ENCODE data around the gene C1orf105.

C1orf105 gene

GRCh38 chr1:172395576-172395975, 24.9 kb upstream of the C1orf105 start:
- no peak overlapping the region for H3K4me3 ChIP-seq (ENCODE audit: low read depth, low read length)

GRCh38 chr1:172397221-172397620, 23.3 kb upstream of the C1orf105 start:
- H3K4me3 ChIP-seq (ENCODE audit: low read depth, low read length) = no peak overlapping the region

GRCh38 chr1:172397633-172398032, 22.9 kb upstream of the C1orf105 start:
- H3K4me3 ChIP-seq (ENCODE audit: low read depth, low read length) = no peak overlapping the region

GRCh38 chr1:172398193-172398592, 22.3 kb upstream of the C1orf105 start:
- no peak overlapping the region for H3K4me3 ChIP-seq (ENCODE audit: low read depth, low read length)

GRCh38 chr1:172398970-172399755, 21.3 kb upstream of the C1orf105 start:
- H3K4me3 ChIP-seq (ENCODE audit: low read depth, low read length) = no peak overlapping the region

- no peak overlapping the region for H3K4me3 ChIP-seq (ENCODE audit: low read depth, low read length)
Observed at GRCh38 chr1:172399756-172400721, 20.4 kb upstream of the C1orf105 start.

- no peak overlapping the region for H3K4me3 ChIP-seq (ENCODE audit: low read depth, low read length)
Observed at GRCh38 chr1:172400722-172401105, 19.8 kb upstream of the C1orf105 start.

- no peak overlapping the region for H3K4me3 ChIP-seq (ENCODE audit: low read depth, low read length)
Observed at GRCh38 chr1:172401477-172401876, 19.0 kb upstream of the C1orf105 start.

- H3K4me3 ChIP-seq (ENCODE audit: low read depth, low read length) = no peak overlapping the region
Observed at GRCh38 chr1:172401892-172402291, 18.6 kb upstream of the C1orf105 start.

- H3K4me3 ChIP-seq (ENCODE audit: low read depth, low read length) = no peak overlapping the region
Observed at GRCh38 chr1:172402878-172403569, 17.5 kb upstream of the C1orf105 start.

GRCh38 chr1:172404121-172404520, 16.4 kb upstream of the C1orf105 start:
- no peak overlapping the region for H3K4me3 ChIP-seq (ENCODE audit: low read depth, low read length)

GRCh38 chr1:172405912-172406311, 14.6 kb upstream of the C1orf105 start:
- no peak overlapping the region for H3K4me3 ChIP-seq (ENCODE audit: low read depth, low read length)

- H3K4me3 ChIP-seq (ENCODE audit: low read depth, low read length) = no peak overlapping the region
Observed at GRCh38 chr1:172406968-172407367, 13.5 kb upstream of the C1orf105 start.

GRCh38 chr1:172408958-172409357, 11.5 kb upstream of the C1orf105 start:
- no peak overlapping the region for H3K4me3 ChIP-seq (ENCODE audit: low read depth, low read length)

- H3K4me3 ChIP-seq (ENCODE audit: low read depth, low read length) = no peak overlapping the region
Observed at GRCh38 chr1:172410027-172410426, 10.5 kb upstream of the C1orf105 start.

GRCh38 chr1:172411791-172412338, 8.6 kb upstream of the C1orf105 start:
- no peak overlapping the region for H3K4me3 ChIP-seq (ENCODE audit: low read depth, low read length)

- no peak overlapping the region for H3K4me3 ChIP-seq (ENCODE audit: low read depth, low read length)
Observed at GRCh38 chr1:172414331-172414730, 6.2 kb upstream of the C1orf105 start.

GRCh38 chr1:172416496-172417035, 3.9 kb upstream of the C1orf105 start:
- H3K4me3 ChIP-seq (ENCODE audit: low read depth, low read length) = no peak overlapping the region

- H3K4me3 ChIP-seq (ENCODE audit: low read depth, low read length) = no peak overlapping the region
Observed at GRCh38 chr1:172417557-172417956, 2.9 kb upstream of the C1orf105 start.

- no peak overlapping the region for H3K4me3 ChIP-seq (ENCODE audit: low read depth, low read length)
Observed at GRCh38 chr1:172421974-172422604, 1.6 kb downstream of the C1orf105 start.

All from iPS-11a (cell line).